OCI-LY3 (cell line): ENCODE measurements around the gene SURF6.
"Not testable (repeated sequence)": the region's sequence is repeated elsewhere in the genome, so short reads cannot be mapped to it uniquely, and the experiment has no call there.

ENCODE experiments used
- H2AFZ ChIP-seq: fragments of 200-600, 300-600 bp; shearing (Covaris generic); 2 replicates; pipeline ENCODE4 v1.6.0; 2014; ENCODE audit warnings: antibody characterized with exemption, low read depth, low read length
- H3K27ac ChIP-seq: fragments of 200-600, 300-600 bp; sonication (generic); 2 replicates; pipeline ENCODE4 v1.5.1; 2014; ENCODE audit warnings: mild to moderate bottlenecking, low read length, moderate library complexity, mixed read lengths
- H3K27me3 ChIP-seq: fragments of 200-600, 300-600 bp; sonication (generic); 2 replicates; pipeline ENCODE4 v1.6.1; 2014; ENCODE audit warnings: low read depth, low read length, mixed read lengths
- H3K36me3 ChIP-seq: fragments of 200-600, 300-600 bp; sonication (generic); replicated peaks from 2 replicates; pipeline ENCODE3; 2014; ENCODE audit warnings: low read depth, low read length, mixed read lengths
- H3K4me1 ChIP-seq: fragments of 300-600, 200-600 bp; sonication (generic); 2 replicates; pipeline ENCODE4 v1.6.1; 2014; ENCODE audit warnings: low read length, mixed read lengths
- H3K4me2 ChIP-seq: fragments of 200-600, 300-600 bp; sonication (generic); 2 replicates; pipeline ENCODE4 v1.6.1; 2014; ENCODE audit warnings: low read length, mixed read lengths
- H3K4me3 ChIP-seq: fragments of 300-600, 200-600 bp; sonication (generic); 2 replicates; pipeline ENCODE4 v1.5.1; 2014; ENCODE audit warnings: antibody characterized with exemption, mild to moderate bottlenecking, low read length, moderate library complexity
- H3K79me2 ChIP-seq: fragments of 300-600, 200-600 bp; shearing (Covaris generic); 2 replicates; pipeline ENCODE4 v1.6.1; 2014; ENCODE audit warnings: mild to moderate bottlenecking, low read length, mixed read lengths
- H3K9ac ChIP-seq: fragments of 300-600, 200-600 bp; shearing (Covaris generic); 2 replicates; pipeline ENCODE4 v1.6.0; 2014; ENCODE audit warnings: mild to moderate bottlenecking, low read length, moderate library complexity
- H3K9me3 ChIP-seq: fragments of 200-600, 300-600 bp; shearing (Covaris generic); 2 replicates; pipeline ENCODE4 v1.6.1; 2014; ENCODE audit warnings: low read length, mixed read lengths; ENCODE audit not compliant: insufficient read depth
- H4K20me1 ChIP-seq: fragments of 200-600, 300-600 bp; sonication (generic); 2 replicates; pipeline ENCODE4 v1.6.1; 2016; ENCODE audit warnings: low read length, mixed read lengths; ENCODE audit not compliant: insufficient read depth
- CTCF ChIP-seq: fragments of 200-600, 300-600 bp; sonication (generic); IDR thresholded peaks from 2 replicates; pipeline ENCODE4 v1.5.1; 2014; ENCODE audit warnings: antibody characterized with exemption, low read length, low read depth
- EZH2phosphoT487 ChIP-seq: fragments of 200-600 bp; shearing (Covaris generic); IDR thresholded peaks from 2 replicates; pipeline ENCODE4 v1.6.1; 2018; ENCODE audit warnings: antibody characterized with exemption, mixed run types, low read depth

The SURF6 gene

GRCh38 chr9:133290751-133291302 is 45.2 kb downstream of the SURF6 start:
- Histone ChIP-seq H3K79me2 (no peaks in the 10 kb centered on the region), H3K4me2 (no peak overlapping the region), H3K4me3 (no peak overlapping the region), H2AFZ (no peak overlapping the region), H3K9ac (no peak overlapping the region), H4K20me1 (no peaks in the 10 kb centered on the region), H3K4me1 (no peaks in the 10 kb centered on the region), H3K27me3 (peaks cover 19% of the 10 kb centered on the region; the same call in 1 of the 2 replicates), H3K36me3 (no peaks in the 10 kb centered on the region), H3K9me3 (peaks cover 3% of the 10 kb centered on the region), H3K27ac (no peak overlapping the region)
- TF ChIP-seq EZH2phosphoT487 (no peak), CTCF (no peak)

GRCh38 chr9:133286523-133286922 is 49.5 kb downstream of the SURF6 start:
- TF ChIP-seq EZH2phosphoT487, result no peak
- Histone ChIP-seq H3K9me3 (peaks cover 3% of the 10 kb centered on the region), H3K4me1 (no peaks in the 10 kb centered on the region), H3K27me3 (no peaks in the 10 kb centered on the region), H2AFZ (no peak overlapping the region), H3K9ac (no peak overlapping the region), H3K27ac (no peak overlapping the region), H3K4me3 (no peak overlapping the region), H3K79me2 (no peaks in the 10 kb centered on the region), H4K20me1 (no peaks in the 10 kb centered on the region), H3K36me3 (no peaks in the 10 kb centered on the region), H3K4me2 (no peak overlapping the region)

- Histone ChIP-seq H2AFZ (no peak overlapping the region), H3K79me2 (no peaks in the 10 kb centered on the region), H3K4me3 (no peak overlapping the region), H3K9ac (no peak overlapping the region), H4K20me1 (no peaks in the 10 kb centered on the region), H3K4me1 (no peaks in the 10 kb centered on the region), H3K4me2 (no peak overlapping the region), H3K27ac (no peak overlapping the region), H3K27me3 (no peaks in the 10 kb centered on the region), H3K9me3 (peaks cover 3% of the 10 kb centered on the region), H3K36me3 (no peaks in the 10 kb centered on the region)
- TF ChIP-seq CTCF (no peak), EZH2phosphoT487 (no peak)
These were observed 50.7 kb downstream of the SURF6 start for GRCh38 chr9:133285252-133285775.

GRCh38 chr9:133284362-133284761 is 51.6 kb downstream of the SURF6 start:
- TF ChIP-seq CTCF (no peak), EZH2phosphoT487 (no peak)
- Histone ChIP-seq H3K36me3 (no peaks in the 10 kb centered on the region), H3K27me3 (no peaks in the 10 kb centered on the region), H2AFZ (no peak overlapping the region), H3K27ac (no peak overlapping the region), H3K4me2 (no peak overlapping the region), H3K9me3 (peaks cover 3% of the 10 kb centered on the region), H3K79me2 (no peaks in the 10 kb centered on the region), H4K20me1 (no peaks in the 10 kb centered on the region), H3K9ac (no peak overlapping the region), H3K4me3 (no peak overlapping the region), H3K4me1 (no peaks in the 10 kb centered on the region)

GRCh38 chr9:133283255-133284032 is 52.5 kb downstream of the SURF6 start:
- not testable (repeated sequence) for H2AFZ ChIP-seq, H3K4me2 ChIP-seq, H3K4me1 ChIP-seq, H3K27ac ChIP-seq, H3K27me3 ChIP-seq, H4K20me1 ChIP-seq, H3K9me3 ChIP-seq, H3K4me3 ChIP-seq, H3K79me2 ChIP-seq, H3K9ac ChIP-seq, H3K36me3 ChIP-seq
